ENCODE results near the gene SLC40A1. TPM values are rescaled to one million over a fixed set of nuclear protein-coding genes. Genes with fewer than 3 reads are reported as not detected.

Gene SLC40A1
- total RNA-seq, 3 donors from 2014 or later = 95.4 to 212 (median 155) TPM

- DNase-seq (no peak), ATAC-seq (peak; percentile 26)
- Histone ChIP-seq H3K9me3 (no peaks in the 10 kb centered on the region), H3K4me3 (no peak overlapping the region), H3K4me1 (ENCODE audit: low read depth) (no peaks in the 10 kb centered on the region), H3K36me3 (ENCODE audit: low read depth) (no peaks in the 10 kb centered on the region)
- intact Hi-C loops (cut with DNase I, micrococcal nuclease) = no loop called here
- TF ChIP-seq CTCF (IDR thresholded peaks at IDR 0.05) = no peak
Observed at GRCh38 chr2:189514104-189514503, 66.5 kb downstream of the SLC40A1 start.

GRCh38 chr2:189512879-189513278, 67.7 kb downstream of the SLC40A1 start:
- TF ChIP-seq CTCF (IDR thresholded peaks at IDR 0.05) = no peak
- no peak overlapping the region for H3K4me3 ChIP-seq
- intact Hi-C loops (cut with DNase I, micrococcal nuclease) = no loop called here
- no peaks in the 10 kb centered on the region for H3K36me3 ChIP-seq (ENCODE audit: low read depth)
- ATAC-seq = no peak
- DNase-seq = no peak
- no peaks in the 10 kb centered on the region for H3K9me3 ChIP-seq
- no peaks in the 10 kb centered on the region for H3K4me1 ChIP-seq (ENCODE audit: low read depth)

- ATAC-seq = no peak
- Histone ChIP-seq H3K4me3 (no peak overlapping the region), H3K9me3 (no peaks in the 10 kb centered on the region), H3K36me3 (ENCODE audit: low read depth) (no peaks in the 10 kb centered on the region), H3K4me1 (ENCODE audit: low read depth) (no peaks in the 10 kb centered on the region)
- intact Hi-C loops (cut with DNase I, micrococcal nuclease) = no loop called here
- TF ChIP-seq CTCF (IDR thresholded peaks at IDR 0.05) = no peak
- DNase-seq = no peak
Observed at GRCh38 chr2:189511960-189512319, 68.6 kb downstream of the SLC40A1 start.

- intact Hi-C loops (cut with DNase I, micrococcal nuclease) = no loop called here
- TF ChIP-seq CTCF (IDR thresholded peaks at IDR 0.05) = no peak
- Histone ChIP-seq H3K36me3 (ENCODE audit: low read depth) (no peaks in the 10 kb centered on the region), H3K4me3 (no peak overlapping the region), H3K9me3 (no peaks in the 10 kb centered on the region), H3K4me1 (ENCODE audit: low read depth) (no peaks in the 10 kb centered on the region)
- ATAC-seq (no peak), DNase-seq (no peak)
Observed at GRCh38 chr2:189511210-189511959, 69.2 kb downstream of the SLC40A1 start.

Other genes with a start within 250 kb of the SLC40A1 start
- gene WDR75, start 139.3 kb downstream of the SLC40A1 start, total RNA-seq = 10 to 100 TPM; 20.6 to 28.4 (median 24.6) TPM
- gene ASNSD1, start 80.7 kb upstream of the SLC40A1 start, total RNA-seq = 10 to 100 TPM; 19.0 to 40.2 (median 19.1) TPM
- 10 to 100 TPM in 2 of 3 donors, 1 to 10 TPM in 1; 7.8 to 14.2 (median 14.1) TPM for gene ANKAR, start 93.9 kb upstream of the SLC40A1 start, total RNA-seq
- 1 to 10 TPM; 3.9 to 5.1 (median 4.3) TPM for gene OSGEPL1, start 182.0 kb upstream of the SLC40A1 start, total RNA-seq
- gene ORMDL1, start 203.6 kb upstream of the SLC40A1 start, total RNA-seq = 10 to 100 TPM; 41.9 to 47.2 (median 44.5) TPM
- 10 to 100 TPM; 13.5 to 30.3 (median 17.2) TPM for gene PMS1, start 203.7 kb upstream of the SLC40A1 start, total RNA-seq

All from mucosa of descending colon (tissue), 3 donors.